Caco-2 (cell line): ENCODE measurements around the gene ZMYND15. TPM values are rescaled to one million over a fixed set of nuclear protein-coding genes. Genes with fewer than 3 reads are reported as not detected.

ENCODE experiments used
- BruUV-seq: library from RNA; stranded (reverse); fragments of 400-500 nt; replicated peaks from 2 replicates; lab custom pipeline; 2021; lab: Mats Ljungman, UMichigan
- CTCF ChIA-PET: fragments of 300-600 bp; sonication (Branson Sonifier 250); formaldehyde crosslinking; loops from one replicate; lab custom pipeline; 2022; ENCODE audit warnings: antibody characterized with exemption; lab: Charles Lee
- POLR2A ChIA-PET: fragments of 300-600 bp; sonication (Branson Sonifier 250); formaldehyde crosslinking; loops from one replicate; lab custom pipeline; 2022; ENCODE audit warnings: antibody characterized with exemption; lab: Charles Lee
- DNase-seq, 2 experiments: peaks; one replicate each; pipeline versions ENCODE4 v3.0.0 to v3.0.0-alpha.2; 2020 to 2022
- H3K27me3 ChIP-seq: replicated peaks from 2 replicates; pipeline ENCODE4 v1.6.0; 2011; ENCODE audit warnings: low read length; ENCODE audit not compliant: control insufficient read depth, insufficient read depth
- H3K36me3 ChIP-seq: 2 replicates; pipeline ENCODE4 v1.5.1; 2011; ENCODE audit warnings: low read length; ENCODE audit not compliant: control insufficient read depth, insufficient read depth
- H3K4me1 ChIP-seq: fragments of 250-450 bp; sonication (Bioruptor Pico); 2 replicates; pipeline ENCODE4 v1.5.1; 2020; ENCODE audit warnings: mild to moderate bottlenecking
- H3K4me3 ChIP-seq: 2 replicates; pipeline ENCODE4 v1.5.1; 2011; ENCODE audit warnings: low read depth, mild to moderate bottlenecking, control low read depth, low read length
- H3K9me3 ChIP-seq: fragments of 250-450 bp; sonication (Bioruptor Pico); 2 replicates; pipeline ENCODE4 v1.5.1; 2020; ENCODE audit warnings: mild to moderate bottlenecking, moderate library complexity
- H3K27ac Mint-ChIP-seq: one replicate; pipeline ENCODE4 v1.8.0; 2022; ENCODE audit warnings: mixed read lengths; ENCODE audit not compliant: unreplicated experiment
- H3K27me3 Mint-ChIP-seq: one replicate; pipeline ENCODE4 v1.8.0; 2022; ENCODE audit warnings: mixed read lengths; ENCODE audit not compliant: insufficient read depth, unreplicated experiment
- H3K36me3 Mint-ChIP-seq: one replicate; pipeline ENCODE4 v1.8.0; 2022; ENCODE audit warnings: mild to moderate bottlenecking, mixed read lengths; ENCODE audit not compliant: insufficient read depth, unreplicated experiment
- H3K4me1 Mint-ChIP-seq: one replicate; pipeline ENCODE4 v1.8.0; 2022; ENCODE audit warnings: low read depth, mixed read lengths; ENCODE audit not compliant: unreplicated experiment
- H3K4me3 Mint-ChIP-seq: one replicate; pipeline ENCODE4 v1.8.0; 2022; ENCODE audit warnings: mild to moderate bottlenecking, moderate library complexity, mixed read lengths; ENCODE audit not compliant: unreplicated experiment
- H3K9me3 Mint-ChIP-seq: one replicate; pipeline ENCODE4 v1.8.0; 2022; ENCODE audit warnings: mixed read lengths; ENCODE audit not compliant: unreplicated experiment
- CTCF ChIP-seq, 2 experiments: fragments of 200-600 bp in 1 of 2; IDR thresholded peaks; 1 replicate in 1 of 2; 2 replicates in 1 of 2; pipeline versions ENCODE4 v1.5.1 to v1.8.0; 2011 to 2022; ENCODE audit warnings: antibody characterized with exemption in 1 of 2, control low read depth in 1 of 2, inconsistent platforms in 1 of 2, low read depth in 1 of 2, low read length in 1 of 2, mild to moderate bottlenecking in 1 of 2, moderate library complexity in 1 of 2; ENCODE audit not compliant: insufficient read depth in 1 of 2, severe bottlenecking in 1 of 2, unreplicated experiment in 1 of 2
- intact Hi-C: fragments of 100-400 bp; cut with micrococcal nuclease; formaldehyde crosslinking; loops from one replicate; pipeline ENCODE4 v1.10.0; 2022; ENCODE audit not compliant: unreplicated experiment
- total RNA-seq: library from RNA; stranded (reverse); gene quantifications from 2 replicates; pipeline ENCODE4 v1.2.3, GENCODE V29; 2022

Gene ZMYND15
- total RNA-seq, 1 experiment from 2014 or later = 3.5 TPM

- intact Hi-C loops = no loop called here
- no peaks in the 10 kb centered on the region for H3K27me3 ChIP-seq
- H3K9me3 ChIP-seq = no peaks in the 10 kb centered on the region
- no peaks in the 10 kb centered on the region for H3K36me3 Mint-ChIP-seq
- H3K9me3 Mint-ChIP-seq = no peaks in the 10 kb centered on the region
- BruUV-seq = no TSS peak
- H3K27me3 Mint-ChIP-seq = no peaks in the 10 kb centered on the region
- no peaks in the 10 kb centered on the region for H3K4me1 Mint-ChIP-seq
- no peak for TF ChIP-seq CTCF (IDR thresholded peaks at IDR 0.05; ENCODE audit: insufficient read depth in 1 of 2, low read depth in 1 of 2, low read length in 1 of 2, severe bottlenecking in 1 of 2, unreplicated experiment in 1 of 2)
- POLR2A ChIA-PET = no interaction called here
- H3K4me1 ChIP-seq = no peaks in the 10 kb centered on the region
- no peak overlapping the region for H3K27ac Mint-ChIP-seq
- H3K4me3 Mint-ChIP-seq = no peak overlapping the region
- CTCF ChIA-PET = no interaction called here
- no peaks in the 10 kb centered on the region for H3K36me3 ChIP-seq
- no peak for DNase-seq
- H3K4me3 ChIP-seq = no peak overlapping the region
Measured at GRCh38 chr17:4747847-4748246, 8.2 kb downstream of the ZMYND15 start.

GRCh38 chr17:4748686-4749085, 9.1 kb downstream of the ZMYND15 start:
- no peak for DNase-seq
- H3K4me1 ChIP-seq = no peaks in the 10 kb centered on the region
- no peaks in the 10 kb centered on the region for H3K9me3 ChIP-seq
- no peaks in the 10 kb centered on the region for H3K36me3 Mint-ChIP-seq
- H3K4me3 ChIP-seq = no peak overlapping the region
- H3K4me1 Mint-ChIP-seq = no peaks in the 10 kb centered on the region
- no peak overlapping the region for H3K27ac Mint-ChIP-seq
- ChIA-PET POLR2A (no interaction called here), CTCF (no interaction called here)
- no peaks in the 10 kb centered on the region for H3K9me3 Mint-ChIP-seq
- intact Hi-C loops = no loop called here
- TF ChIP-seq CTCF (IDR thresholded peaks at IDR 0.05; ENCODE audit: insufficient read depth in 1 of 2, low read depth in 1 of 2, low read length in 1 of 2, severe bottlenecking in 1 of 2, unreplicated experiment in 1 of 2) = no peak
- H3K36me3 ChIP-seq = no peaks in the 10 kb centered on the region
- no peaks in the 10 kb centered on the region for H3K27me3 Mint-ChIP-seq
- BruUV-seq = no TSS peak
- no peak overlapping the region for H3K4me3 Mint-ChIP-seq
- H3K27me3 ChIP-seq = no peaks in the 10 kb centered on the region

GRCh38 chr17:4750606-4751005, 11.0 kb downstream of the ZMYND15 start:
- Mint-ChIP-seq H3K27me3 (no peaks in the 10 kb centered on the region), H3K4me1 (no peaks in the 10 kb centered on the region), H3K36me3 (no peaks in the 10 kb centered on the region), H3K4me3 (no peak overlapping the region), H3K27ac (no peak overlapping the region), H3K9me3 (no peaks in the 10 kb centered on the region)
- BruUV-seq = no TSS peak
- H3K36me3 ChIP-seq = no peaks in the 10 kb centered on the region
- H3K4me1 ChIP-seq = no peaks in the 10 kb centered on the region
- H3K27me3 ChIP-seq = no peaks in the 10 kb centered on the region
- H3K4me3 ChIP-seq = no peak overlapping the region
- intact Hi-C loops = no loop called here
- ChIA-PET CTCF (no interaction called here), POLR2A (no interaction called here)
- H3K9me3 ChIP-seq = no peaks in the 10 kb centered on the region
- DNase-seq = no peak
- TF ChIP-seq CTCF (IDR thresholded peaks at IDR 0.05; ENCODE audit: insufficient read depth in 1 of 2, low read depth in 1 of 2, low read length in 1 of 2, severe bottlenecking in 1 of 2, unreplicated experiment in 1 of 2) = no peak
